Measurements from ENCODE around the gene SUCLG1.

Gene SUCLG1

DNA sequence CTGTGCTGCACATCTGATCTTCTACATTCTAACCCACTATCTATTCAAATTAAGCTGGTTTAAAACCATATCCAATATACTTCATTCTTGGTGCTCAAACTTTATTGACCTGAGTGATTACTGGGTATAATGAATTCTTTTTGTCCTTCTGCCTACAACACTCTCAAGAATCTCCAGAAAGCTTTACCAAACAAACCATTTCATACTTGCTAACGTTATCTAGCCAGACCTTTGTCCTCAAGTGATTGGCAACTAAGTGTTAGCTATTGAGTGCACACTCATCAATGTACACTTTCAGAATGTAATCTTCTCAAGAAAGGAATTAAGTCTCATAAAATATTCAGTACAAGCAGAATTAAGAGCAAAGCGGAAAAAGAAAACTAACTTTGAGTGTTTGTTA lies 1.4 kb downstream of the SUCLG1 start:
- H3K4me3 ChIP-seq (ENCODE audit: control insufficient read depth, low read depth, low read length): no peak overlapping the region
- no peak for DNase-seq (ENCODE audit: low read depth)
- TF ChIP-seq, protein P1, sequence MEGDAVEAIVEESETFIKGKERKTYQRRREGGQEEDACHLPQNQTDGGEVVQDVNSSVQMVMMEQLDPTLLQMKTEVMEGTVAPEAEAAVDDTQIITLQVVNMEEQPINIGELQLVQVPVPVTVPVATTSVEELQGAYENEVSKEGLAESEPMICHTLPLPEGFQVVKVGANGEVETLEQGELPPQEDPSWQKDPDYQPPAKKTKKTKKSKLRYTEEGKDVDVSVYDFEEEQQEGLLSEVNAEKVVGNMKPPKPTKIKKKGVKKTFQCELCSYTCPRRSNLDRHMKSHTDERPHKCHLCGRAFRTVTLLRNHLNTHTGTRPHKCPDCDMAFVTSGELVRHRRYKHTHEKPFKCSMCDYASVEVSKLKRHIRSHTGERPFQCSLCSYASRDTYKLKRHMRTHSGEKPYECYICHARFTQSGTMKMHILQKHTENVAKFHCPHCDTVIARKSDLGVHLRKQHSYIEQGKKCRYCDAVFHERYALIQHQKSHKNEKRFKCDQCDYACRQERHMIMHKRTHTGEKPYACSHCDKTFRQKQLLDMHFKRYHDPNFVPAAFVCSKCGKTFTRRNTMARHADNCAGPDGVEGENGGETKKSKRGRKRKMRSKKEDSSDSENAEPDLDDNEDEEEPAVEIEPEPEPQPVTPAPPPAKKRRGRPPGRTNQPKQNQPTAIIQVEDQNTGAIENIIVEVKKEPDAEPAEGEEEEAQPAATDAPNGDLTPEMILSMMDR (IDR thresholded peaks at IDR 0.05; ENCODE audit: control insufficient read depth, insufficient read depth, low read depth, low read length, missing control alignments): no peak

DNA sequence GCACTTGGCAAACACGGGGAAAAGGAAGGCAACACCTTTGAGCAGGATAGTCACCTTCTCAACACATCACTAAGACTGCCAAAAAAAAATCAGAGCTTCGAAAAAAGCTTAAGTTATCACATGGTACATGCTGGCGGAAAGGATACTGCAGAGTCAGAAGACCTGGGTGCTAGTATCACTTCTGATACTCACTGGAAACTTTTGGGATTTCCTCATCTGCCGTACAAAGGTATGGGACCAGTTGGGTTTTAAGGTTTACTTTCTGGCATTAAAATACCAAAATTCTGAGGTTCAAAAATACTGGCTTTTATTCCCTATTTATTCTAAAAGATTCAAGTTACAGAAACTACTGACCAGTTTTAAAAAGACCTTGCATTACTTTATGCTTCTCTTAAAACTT lies 2.9 kb downstream of the SUCLG1 start:
- DNase-seq (ENCODE audit: low read depth): no peak
- no peak overlapping the region for H3K4me3 ChIP-seq (ENCODE audit: control insufficient read depth, low read depth, low read length)
- TF ChIP-seq, protein P1 (IDR thresholded peaks at IDR 0.05; ENCODE audit: control insufficient read depth, insufficient read depth, low read depth, low read length, missing control alignments): no peak

DNA sequence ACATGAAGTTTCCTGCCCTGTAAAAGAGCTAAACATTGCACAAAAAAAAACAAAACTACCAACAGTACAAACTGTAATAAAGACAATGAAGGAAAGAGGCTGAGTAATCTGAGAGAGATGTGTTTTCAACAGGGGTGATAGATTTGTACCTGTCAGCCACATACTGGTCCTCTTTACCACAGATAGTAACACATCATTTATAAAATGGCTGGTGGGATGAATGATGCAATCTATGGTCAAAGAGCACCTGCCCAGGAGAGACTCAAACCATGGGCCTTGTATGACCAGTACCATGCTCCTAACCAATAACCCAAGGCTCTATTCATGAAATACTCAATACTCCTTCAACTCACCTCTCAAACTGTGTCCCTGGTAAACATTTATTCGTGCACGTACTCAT lies 4.5 kb downstream of the SUCLG1 start:
- TF ChIP-seq, protein P1 (IDR thresholded peaks at IDR 0.05; ENCODE audit: control insufficient read depth, insufficient read depth, low read depth, low read length, missing control alignments): no peak
- no peak overlapping the region for H3K4me3 ChIP-seq (ENCODE audit: control insufficient read depth, low read depth, low read length)
- no peak for DNase-seq (ENCODE audit: low read depth)

DNA sequence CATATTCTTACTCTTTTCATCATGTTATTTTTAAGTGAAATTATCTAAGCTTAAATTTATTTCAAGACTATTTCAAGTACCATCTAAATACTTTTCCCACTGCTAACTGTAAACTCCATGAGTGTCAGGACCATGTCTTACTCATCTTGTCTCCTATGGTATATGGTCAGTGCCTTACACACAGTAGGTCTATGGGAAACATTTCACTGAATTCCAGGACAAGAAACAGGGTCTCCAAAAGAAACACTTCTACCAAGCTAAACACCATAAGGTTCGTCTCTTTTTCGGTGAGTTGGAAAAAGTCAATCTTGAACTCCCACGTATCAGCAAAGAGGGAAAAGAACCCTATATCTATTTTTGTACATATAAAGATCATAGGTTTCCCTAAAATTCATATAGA lies 6.5 kb downstream of the SUCLG1 start:
- TF ChIP-seq, protein P1 (IDR thresholded peaks at IDR 0.05; ENCODE audit: control insufficient read depth, insufficient read depth, low read depth, low read length, missing control alignments): no peak
- DNase-seq (ENCODE audit: low read depth): no peak
- no peak overlapping the region for H3K4me3 ChIP-seq (ENCODE audit: control insufficient read depth, low read depth, low read length)

DNA sequence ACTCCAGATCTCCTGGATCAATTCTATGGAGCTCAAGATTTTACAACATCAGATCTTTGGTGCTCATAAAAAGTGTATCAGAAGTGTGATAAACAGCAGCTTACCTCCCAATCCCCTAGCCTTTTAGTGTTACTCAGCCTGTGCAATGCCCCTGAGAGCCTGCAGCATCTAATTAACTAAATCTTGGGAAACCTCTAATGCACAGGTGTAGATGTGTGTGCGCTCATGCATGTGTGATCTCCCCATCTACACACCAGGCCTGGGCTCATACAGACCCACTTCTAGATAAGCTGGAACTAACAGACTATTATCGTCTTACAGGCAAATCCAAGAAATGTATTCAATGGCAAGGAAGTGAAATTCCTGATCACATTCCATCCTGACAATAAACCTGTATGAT lies 7.5 kb downstream of the SUCLG1 start:
- TF ChIP-seq, protein P1 (IDR thresholded peaks at IDR 0.05; ENCODE audit: control insufficient read depth, insufficient read depth, low read depth, low read length, missing control alignments): no peak
- DNase-seq (ENCODE audit: low read depth): no peak
- no peak overlapping the region for H3K4me3 ChIP-seq (ENCODE audit: control insufficient read depth, low read depth, low read length)

DNA sequence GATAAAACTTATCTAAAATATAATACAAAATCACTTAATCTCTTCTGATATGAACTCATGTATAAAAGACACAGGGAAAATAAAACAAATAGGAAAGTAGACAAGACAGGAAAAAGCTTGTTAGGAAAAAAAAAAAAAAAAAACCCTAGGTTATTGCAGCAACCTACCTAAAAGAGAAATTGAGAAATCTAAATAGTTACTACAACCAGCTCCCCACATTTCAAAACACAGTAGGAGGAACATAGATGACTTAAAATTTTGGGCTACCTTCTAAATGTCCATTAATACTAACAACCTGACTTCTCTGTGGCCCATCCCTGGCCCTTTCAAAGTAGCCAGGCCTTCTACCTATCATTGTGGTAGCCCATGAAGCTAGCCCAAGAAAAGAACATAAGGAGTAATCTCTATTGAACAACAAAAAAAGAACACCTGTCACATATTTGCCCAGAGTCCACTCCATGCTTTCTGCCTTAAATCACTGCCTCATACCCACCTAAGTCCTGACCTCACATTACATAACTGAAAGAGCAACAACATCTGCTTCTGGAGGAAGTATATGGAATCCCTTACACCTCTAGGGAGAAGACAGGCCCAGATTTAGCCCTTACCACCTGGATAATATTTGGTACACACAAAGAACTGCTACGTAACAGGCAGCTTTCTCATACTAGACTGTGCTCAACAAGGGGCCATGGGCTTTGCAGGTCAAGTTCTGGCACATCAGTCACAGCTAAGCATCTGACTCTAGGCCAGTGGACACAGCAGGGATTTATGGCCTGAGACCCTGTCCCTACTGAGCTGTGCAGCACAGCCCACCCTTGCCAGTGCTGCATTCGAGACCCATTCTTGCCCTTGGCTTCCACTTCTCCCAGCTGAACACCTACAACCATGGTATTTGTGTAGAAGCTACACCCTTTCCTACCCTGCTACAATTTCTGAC lies 8.5 kb downstream of the SUCLG1 start:
- no peak for DNase-seq (ENCODE audit: low read depth)
- no peak overlapping the region for H3K4me3 ChIP-seq (ENCODE audit: control insufficient read depth, low read depth, low read length)
- TF ChIP-seq, protein P1 (IDR thresholded peaks at IDR 0.05; ENCODE audit: control insufficient read depth, insufficient read depth, low read depth, low read length, missing control alignments): no peak

Data from AG09309 (cell line).